Breast epithelium (tissue), 4 donors: ENCODE data around the gene UMAD1. TPM values are rescaled to one million over a fixed set of nuclear protein-coding genes. Genes with fewer than 3 reads are reported as not detected.

Experiments used
- DNase-seq, 2 donors: peaks; one replicate each; pipeline ENCODE4 v3.0.0-alpha.2; 2019; ENCODE audit warnings: low spot score in 2 of 2
- H3K27ac ChIP-seq, 2 donors: fragments of 200-600 bp; sonication (generic) in 1 of 2; one replicate each; pipeline ENCODE4 v1.5.1; 2016 to 2019; ENCODE audit warnings: mild to moderate bottlenecking in 1 of 2
- H3K27me3 ChIP-seq, 2 donors: fragments of 200-600 bp; sonication (generic) in 1 of 2; one replicate each; pipeline versions ENCODE4 v1.5.1 to v1.6.0; 2017 to 2019; ENCODE audit warnings: control low read depth in 1 of 2, mild to moderate bottlenecking in 1 of 2
- H3K36me3 ChIP-seq: fragments of 200-600 bp; one replicate; pipeline ENCODE4 v1.5.1; 2019
- H3K4me1 ChIP-seq, 2 donors: fragments of 200-600 bp; sonication (generic); one replicate each; pipeline ENCODE4 v1.5.1; 2016 to 2019; ENCODE audit warnings: control low read depth in 1 of 2
- H3K4me3 ChIP-seq, 3 donors: fragments of 200-600 bp; sonication (generic); 1 replicate in 2 of 3; 2 replicates in 1 of 3; pipeline ENCODE4 v1.5.1; 2016 to 2019; ENCODE audit warnings: mild to moderate bottlenecking in 3 of 3, moderate library complexity in 2 of 3
- H3K9me3 ChIP-seq, 2 donors: fragments of 200-600 bp; sonication (generic) in 1 of 2; one replicate each; pipeline ENCODE4 v1.5.1; 2016 to 2019; ENCODE audit warnings: control low read depth in 1 of 2
- CTCF ChIP-seq, 3 donors: fragments of 450-650 bp; IDR thresholded peaks; one replicate each; pipeline ENCODE4 v1.5.1; 2016 to 2017; ENCODE audit warnings: antibody characterized with exemption in 3 of 3, mild to moderate bottlenecking in 3 of 3, moderate library complexity in 3 of 3
- POLR2A ChIP-seq: fragments of 450-650 bp; IDR thresholded peaks from one replicate; pipeline ENCODE4 v1.6.1; 2016; ENCODE audit warnings: antibody characterized with exemption, mild to moderate bottlenecking, moderate library complexity
- POLR2AphosphoS5 ChIP-seq, 3 donors: sonication (generic); formaldehyde crosslinking; IDR thresholded peaks; one replicate each; pipeline ENCODE4 v1.6.1; 2017; ENCODE audit warnings: antibody characterized with exemption in 3 of 3
- intact Hi-C: fragments of 100-400 bp; cut with DNase I; formaldehyde crosslinking; loops from one replicate; pipeline ENCODE4 v1.15.1; 2023; ENCODE audit warnings: low total_unique reads
- total RNA-seq, 3 donors: library from RNA; depleted of rRNA; stranded (reverse); fragments of >200 nt; gene quantifications; one replicate each; pipeline ENCODE4 v1.1.0, GENCODE V29; 2016

The UMAD1 gene
- total RNA-seq, 3 donors from 2014 or later = 13.6 to 25.6 (median 17.7) TPM

- no peaks in the 10 kb centered on the region for H3K4me1 ChIP-seq
- no peaks in the 10 kb centered on the region for H3K36me3 ChIP-seq
- intact Hi-C loops = no loop called here
- TF ChIP-seq POLR2AphosphoS5 (IDR thresholded peaks at IDR 0.05) (no peak), CTCF (IDR thresholded peaks at IDR 0.05) (no peak), POLR2A (no peak)
- H3K27me3 ChIP-seq = no peaks in the 10 kb centered on the region
- no peaks in the 10 kb centered on the region for H3K9me3 ChIP-seq
- DNase-seq = no peak
- peak overlapping the region; percentile 93 to 96 for H3K27ac ChIP-seq
- H3K4me3 ChIP-seq = peak overlapping the region; percentile 71 to 84 (median 74)
Observed at GRCh38 chr7:7639847-7640220, 718 bp upstream of the UMAD1 start.

GRCh38 chr7:7641129-7641663 is 644 bp downstream of the UMAD1 start:
- no peak for DNase-seq
- no peak for TF ChIP-seq POLR2A
- TF ChIP-seq POLR2AphosphoS5 (IDR thresholded peaks at IDR 0.05) = no peak
- TF ChIP-seq CTCF (IDR thresholded peaks at IDR 0.05) = no peak
- Histone ChIP-seq H3K4me3 (peak overlapping the region; percentile 71 to 84 (median 74)), H3K36me3 (no peaks in the 10 kb centered on the region), H3K27ac (peak overlapping the region; percentile 93 to 96), H3K9me3 (no peaks in the 10 kb centered on the region), H3K27me3 (no peaks in the 10 kb centered on the region), H3K4me1 (no peaks in the 10 kb centered on the region)
- intact Hi-C loops = no loop called here

- Histone ChIP-seq H3K27me3 (no peaks in the 10 kb centered on the region), H3K36me3 (no peaks in the 10 kb centered on the region), H3K4me3 (peak overlapping the region in 2 of 3 donors; percentile 74 to 84), H3K9me3 (peaks cover 0 to 4% of the 10 kb centered on the region in 2 donors), H3K4me1 (no peaks in the 10 kb centered on the region), H3K27ac (no peak overlapping the region)
- intact Hi-C loops = no loop called here
- TF ChIP-seq CTCF (IDR thresholded peaks at IDR 0.05) (no peak), POLR2AphosphoS5 (IDR thresholded peaks at IDR 0.05) (no peak), POLR2A (no peak)
- DNase-seq = no peak
Observed at GRCh38 chr7:7642081-7642480, 1.5 kb downstream of the UMAD1 start.

- Histone ChIP-seq H3K27ac (no peak overlapping the region), H3K36me3 (no peaks in the 10 kb centered on the region), H3K4me3 (no peak overlapping the region), H3K4me1 (no peaks in the 10 kb centered on the region), H3K9me3 (peaks cover 0 to 4% of the 10 kb centered on the region in 2 donors), H3K27me3 (no peaks in the 10 kb centered on the region)
- no peak for TF ChIP-seq CTCF (IDR thresholded peaks at IDR 0.05)
- no peak for TF ChIP-seq POLR2AphosphoS5 (IDR thresholded peaks at IDR 0.05)
- TF ChIP-seq POLR2A = no peak
- intact Hi-C loops = no loop called here
- DNase-seq = no peak
Observed at GRCh38 chr7:7647495-7648036, 7.0 kb downstream of the UMAD1 start.

GRCh38 chr7:7650682-7651206 is 10.2 kb downstream of the UMAD1 start:
- H3K4me3 ChIP-seq = no peak overlapping the region
- H3K9me3 ChIP-seq = peaks cover 0 to 4% of the 10 kb centered on the region in 2 donors
- DNase-seq = no peak
- TF ChIP-seq POLR2A (no peak), POLR2AphosphoS5 (IDR thresholded peaks at IDR 0.05) (no peak)
- H3K4me1 ChIP-seq = no peaks in the 10 kb centered on the region
- no peak overlapping the region for H3K27ac ChIP-seq
- intact Hi-C loops = no loop called here
- H3K27me3 ChIP-seq = no peaks in the 10 kb centered on the region
- no peaks in the 10 kb centered on the region for H3K36me3 ChIP-seq
